Measurements from ENCODE around the gene TRIM33.

Gene TRIM33

DNA sequence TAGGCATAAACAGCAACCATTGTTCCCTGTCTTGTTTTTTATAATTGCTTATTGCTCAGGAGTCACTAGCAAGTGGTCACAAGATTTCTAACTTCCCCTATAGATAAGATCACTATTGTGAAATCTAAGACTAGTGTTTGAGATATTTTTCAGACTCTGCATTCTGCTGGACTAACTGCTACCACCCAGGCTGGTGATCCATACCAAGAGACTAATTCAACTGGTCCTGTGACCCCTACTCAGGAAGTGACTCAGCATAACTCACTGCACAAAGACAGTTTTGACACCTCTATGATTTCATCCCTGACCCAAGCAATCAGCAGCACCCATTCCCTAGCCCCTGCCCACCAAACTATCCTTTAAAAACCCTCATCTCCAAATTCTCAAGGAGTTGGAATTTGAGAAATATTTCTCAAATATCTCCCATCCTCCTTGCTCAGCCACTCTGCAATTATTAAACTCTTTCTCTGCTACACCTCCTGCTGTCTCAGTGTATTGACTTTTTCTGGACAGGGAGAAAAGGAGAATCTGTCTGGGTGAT, 52.7 kb downstream of the TRIM33 start:
- POLR2A ChIA-PET, result no interaction called here
- DNase-seq (ENCODE audit: extremely low spot score), result no peak
- TF ChIP-seq, protein P1, sequence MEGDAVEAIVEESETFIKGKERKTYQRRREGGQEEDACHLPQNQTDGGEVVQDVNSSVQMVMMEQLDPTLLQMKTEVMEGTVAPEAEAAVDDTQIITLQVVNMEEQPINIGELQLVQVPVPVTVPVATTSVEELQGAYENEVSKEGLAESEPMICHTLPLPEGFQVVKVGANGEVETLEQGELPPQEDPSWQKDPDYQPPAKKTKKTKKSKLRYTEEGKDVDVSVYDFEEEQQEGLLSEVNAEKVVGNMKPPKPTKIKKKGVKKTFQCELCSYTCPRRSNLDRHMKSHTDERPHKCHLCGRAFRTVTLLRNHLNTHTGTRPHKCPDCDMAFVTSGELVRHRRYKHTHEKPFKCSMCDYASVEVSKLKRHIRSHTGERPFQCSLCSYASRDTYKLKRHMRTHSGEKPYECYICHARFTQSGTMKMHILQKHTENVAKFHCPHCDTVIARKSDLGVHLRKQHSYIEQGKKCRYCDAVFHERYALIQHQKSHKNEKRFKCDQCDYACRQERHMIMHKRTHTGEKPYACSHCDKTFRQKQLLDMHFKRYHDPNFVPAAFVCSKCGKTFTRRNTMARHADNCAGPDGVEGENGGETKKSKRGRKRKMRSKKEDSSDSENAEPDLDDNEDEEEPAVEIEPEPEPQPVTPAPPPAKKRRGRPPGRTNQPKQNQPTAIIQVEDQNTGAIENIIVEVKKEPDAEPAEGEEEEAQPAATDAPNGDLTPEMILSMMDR (IDR thresholded peaks at IDR 0.05; ENCODE audit: control extremely low read depth, extremely low read depth, low read depth, missing control alignments), result no peak
- CTCF ChIA-PET, result interaction anchor here (1.0 kb wide), 1 partner anchor 10 kb away, joined by 3 read pairs; no protein-coding TSS in a partner anchor

DNA sequence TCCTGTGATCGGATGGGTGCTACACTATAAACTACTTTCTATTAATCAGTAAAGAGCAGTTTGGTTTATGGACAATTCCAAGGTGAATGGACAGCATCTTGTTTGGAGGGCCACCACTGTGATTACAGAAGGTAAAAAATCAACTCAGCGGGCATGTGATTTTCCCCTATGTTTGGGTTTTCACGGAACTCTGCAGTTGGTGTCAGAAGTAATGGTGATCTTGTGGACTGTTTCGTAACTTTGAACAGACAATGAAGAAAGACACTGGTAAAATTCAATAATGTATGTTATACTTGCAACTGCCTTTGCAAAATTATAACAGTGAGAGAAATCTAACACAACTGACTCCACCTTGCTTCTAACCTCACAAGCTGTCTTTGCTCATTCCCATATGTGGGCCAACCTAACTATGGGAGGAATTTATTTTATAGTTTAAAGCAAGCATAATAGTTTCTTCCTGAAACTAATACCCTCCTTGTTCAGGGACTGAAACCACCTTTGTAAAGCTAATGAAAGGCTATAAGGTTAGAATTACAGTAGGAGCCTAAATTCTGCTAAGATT, 53.2 kb downstream of the TRIM33 start:
- CTCF ChIA-PET, result interaction anchor here (1.9 kb wide), 1 partner anchor 12 kb away, joined by 6 read pairs; no protein-coding TSS in a partner anchor
- POLR2A ChIA-PET, result no interaction called here
- TF ChIP-seq, protein P1 (IDR thresholded peaks at IDR 0.05; ENCODE audit: control extremely low read depth, extremely low read depth, low read depth, missing control alignments), result no peak
- no peak for DNase-seq (ENCODE audit: extremely low spot score)

DNA sequence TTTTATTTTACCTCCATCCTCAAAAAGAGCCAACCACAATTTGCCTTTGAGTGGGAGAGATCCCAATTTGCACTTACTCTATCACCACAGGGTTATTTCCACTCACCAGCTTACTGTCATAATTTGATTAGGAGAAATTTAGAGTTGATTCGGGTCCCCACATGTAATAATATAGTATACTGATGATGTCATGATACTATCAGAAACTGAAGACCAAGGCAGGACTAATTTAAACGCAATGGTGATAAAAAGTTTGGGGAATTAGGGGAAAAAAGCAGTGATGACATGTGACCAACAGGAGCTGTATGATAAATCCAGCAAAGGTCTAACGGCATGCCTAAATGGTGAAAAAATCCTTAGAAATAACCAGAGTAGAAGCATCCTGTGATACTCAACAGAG, 54.4 kb downstream of the TRIM33 start:
- no peak for DNase-seq (ENCODE audit: extremely low spot score)
- CTCF ChIA-PET, result interaction anchor here (0.8 to 1.9 kb wide), 2 partner anchors 9 to 14 kb away, joined by 3 to 6 read pairs; no protein-coding TSS in a partner anchor
- TF ChIP-seq, protein P1 (IDR thresholded peaks at IDR 0.05; ENCODE audit: control extremely low read depth, extremely low read depth, low read depth, missing control alignments), result no peak
- POLR2A ChIA-PET, result no interaction called here

DNA sequence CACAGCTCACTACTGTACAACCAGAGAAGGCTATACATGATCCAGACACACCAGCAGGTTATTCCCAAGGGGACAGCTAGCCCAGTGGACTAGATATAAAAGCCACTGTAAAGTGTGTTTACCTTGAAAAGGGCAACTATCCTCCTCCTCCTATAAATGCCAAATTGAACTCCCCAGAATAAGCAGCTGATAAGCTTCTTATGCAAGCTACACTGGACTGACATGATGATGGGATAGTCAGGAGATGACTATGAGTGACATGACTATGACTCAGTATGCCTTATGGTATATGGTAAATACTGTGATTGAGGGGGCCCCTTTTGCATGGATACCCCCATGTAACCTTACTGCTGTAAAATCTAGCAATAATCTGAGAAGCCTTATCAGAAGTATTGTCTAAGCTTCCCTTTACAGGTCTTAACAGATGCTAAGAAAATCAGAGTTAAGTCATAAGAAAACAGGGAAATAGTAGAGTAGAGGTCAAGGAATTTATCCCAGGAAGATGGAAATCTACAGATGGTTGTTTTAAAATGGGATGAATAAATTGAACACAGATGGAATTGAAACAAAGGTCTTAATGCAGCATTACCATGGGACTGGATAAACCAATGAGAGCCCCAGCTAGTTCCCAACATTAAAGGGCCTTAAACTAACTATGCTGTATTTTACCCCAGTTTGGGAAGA, 55.8 kb downstream of the TRIM33 start:
- TF ChIP-seq, protein P1 (IDR thresholded peaks at IDR 0.05; ENCODE audit: control extremely low read depth, extremely low read depth, low read depth, missing control alignments), result no peak
- no peak for DNase-seq (ENCODE audit: extremely low spot score)
- POLR2A ChIA-PET, result no interaction called here
- CTCF ChIA-PET, result interaction anchor here (1.2 to 1.7 kb wide), 3 partner anchors 12 to 108 kb away, joined by 4 to 6 read pairs (median 4); no protein-coding TSS in a partner anchor

DNA sequence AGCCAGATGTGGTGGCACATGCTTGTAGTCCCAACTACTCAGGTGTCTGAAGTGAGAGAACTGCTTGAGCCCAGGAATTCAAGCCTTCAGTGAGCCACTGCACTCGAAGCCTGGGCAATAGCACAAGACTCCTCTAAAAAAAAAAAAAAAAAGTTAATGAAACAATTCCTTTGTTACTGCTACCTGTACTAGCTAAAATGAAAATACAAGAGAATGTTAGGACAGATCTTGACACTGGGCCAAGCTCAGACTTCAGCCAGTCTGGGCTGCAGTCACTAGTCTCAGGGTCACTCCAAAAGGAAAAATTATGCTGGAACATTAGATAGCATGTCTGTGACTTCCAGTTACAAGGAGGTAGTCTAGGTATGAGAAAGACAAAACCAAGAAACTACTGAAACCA, 56.5 kb downstream of the TRIM33 start:
- TF ChIP-seq, protein P1 (IDR thresholded peaks at IDR 0.05; ENCODE audit: control extremely low read depth, extremely low read depth, low read depth, missing control alignments), result no peak
- no peak for DNase-seq (ENCODE audit: extremely low spot score)
- ChIA-PET CTCF (interaction anchor here (1.2 to 1.7 kb wide), 3 partner anchors 13 to 108 kb away, joined by 4 to 6 read pairs (median 4); no protein-coding TSS in a partner anchor), POLR2A (no interaction called here)

DNA sequence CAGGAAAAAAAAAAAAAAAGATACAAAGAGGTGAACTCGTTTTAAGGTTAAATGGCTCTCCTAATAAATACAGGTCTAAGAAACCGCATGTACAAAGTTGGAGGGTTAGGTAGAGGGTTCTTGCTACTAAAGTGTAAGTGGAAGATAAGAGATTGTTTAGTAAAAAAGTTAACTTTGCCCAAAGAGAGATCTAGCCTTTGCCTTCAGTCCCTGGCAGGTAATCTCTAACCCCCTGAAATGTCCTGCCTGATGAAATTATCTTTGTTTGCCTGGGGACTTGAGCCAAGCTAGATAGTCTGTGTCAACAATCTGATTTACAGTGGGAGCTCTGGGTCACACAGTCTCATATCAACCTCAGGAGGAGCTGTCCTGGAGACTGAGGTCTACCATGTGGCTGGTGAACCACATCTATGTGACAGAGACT, 57.6 kb downstream of the TRIM33 start:
- ChIA-PET POLR2A (no interaction called here), CTCF (interaction anchor here (0.9 kb wide), 1 partner anchor 10 kb away, joined by 3 read pairs; no protein-coding TSS in a partner anchor)
- TF ChIP-seq, protein P1 (IDR thresholded peaks at IDR 0.05; ENCODE audit: control extremely low read depth, extremely low read depth, low read depth, missing control alignments), result no peak
- DNase-seq (ENCODE audit: extremely low spot score), result no peak
